GM21447 (cell line): Measurements from ENCODE around the gene GSTK1.

ENCODE experiments used
- ATAC-seq: cut with Tn5 transposase; IDR thresholded peaks from one replicate; pipeline ENCODE4 v1.9.1; 2021; ENCODE audit not compliant: unreplicated experiment

The GSTK1 gene

DNA sequence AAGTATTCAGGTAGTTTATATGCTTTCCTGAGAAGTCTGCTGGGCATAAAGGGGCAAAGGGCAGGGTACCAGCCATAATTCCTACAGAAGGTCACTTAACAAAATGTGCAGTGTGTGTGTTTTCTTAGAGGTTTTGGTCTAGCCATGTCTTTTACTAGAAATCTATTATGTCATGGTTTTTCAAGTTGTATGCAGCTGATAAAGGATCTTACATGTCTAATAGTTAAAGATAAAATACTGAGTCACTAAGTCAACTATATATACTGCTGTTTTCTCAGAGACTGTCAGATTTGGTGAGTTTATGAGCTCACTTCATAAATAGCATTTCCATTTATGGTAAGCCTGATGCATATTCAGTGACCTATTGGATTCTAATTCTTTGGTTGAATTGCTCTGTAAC, 32.6 kb downstream of the GSTK1 start:
- no peak for ATAC-seq

DNA sequence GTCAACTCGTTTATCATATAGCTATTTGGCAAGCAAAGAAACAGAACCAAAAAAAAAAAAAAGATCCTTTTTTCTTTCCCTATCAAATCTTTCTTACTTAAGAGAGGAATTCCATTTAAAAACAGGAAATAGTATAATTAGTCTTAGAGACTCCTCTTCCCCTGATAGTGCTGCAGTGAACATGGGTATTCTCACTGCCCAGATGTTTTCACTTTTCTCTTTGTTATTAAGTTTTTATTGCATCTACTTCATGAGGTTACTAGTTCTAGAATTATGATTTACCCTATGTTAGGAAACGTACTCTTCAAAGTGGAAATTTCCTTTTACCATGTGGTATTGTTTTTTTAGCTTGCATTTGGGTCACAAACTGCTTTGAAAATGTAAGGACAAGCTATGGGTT, 33.4 kb downstream of the GSTK1 start:
- no peak for ATAC-seq

DNA sequence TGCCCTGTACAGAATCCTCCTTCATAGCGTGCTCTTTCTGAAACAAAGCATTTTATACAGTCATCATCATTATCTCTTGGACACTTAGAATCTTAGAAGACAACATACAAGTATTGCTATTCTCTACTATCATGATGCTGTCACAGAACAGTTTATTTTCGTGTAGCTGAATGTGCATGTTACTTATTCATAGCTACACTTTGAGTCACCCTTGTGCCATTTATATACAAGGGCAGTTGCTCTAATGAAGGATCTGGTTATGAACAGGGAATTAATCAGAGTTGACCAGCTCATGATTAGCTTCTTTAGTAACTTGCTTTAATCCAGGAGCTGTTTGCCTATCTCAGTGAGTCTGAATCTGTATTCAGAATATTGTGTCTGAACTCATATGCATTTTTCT, 36.1 kb downstream of the GSTK1 start:
- ATAC-seq = no peak

DNA sequence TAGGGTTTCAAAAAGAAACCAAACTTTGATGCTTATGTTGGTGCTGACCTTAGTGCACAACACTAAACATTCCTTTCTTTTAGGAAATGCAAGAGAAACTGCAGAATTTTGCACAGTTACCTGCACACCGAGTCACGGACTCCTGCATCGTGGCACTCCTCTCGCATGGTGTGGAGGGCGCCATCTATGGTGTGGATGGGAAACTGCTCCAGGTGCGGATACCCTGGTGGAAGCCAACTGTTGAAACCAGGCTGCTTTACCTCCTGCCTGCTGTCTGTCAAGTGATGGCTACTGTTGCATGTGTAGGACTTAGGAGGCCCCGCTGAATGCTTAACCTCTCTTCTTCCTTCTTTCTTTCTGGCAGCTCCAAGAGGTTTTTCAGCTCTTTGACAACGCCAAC, 36.6 kb downstream of the GSTK1 start:
- ATAC-seq = peak; percentile 56

DNA sequence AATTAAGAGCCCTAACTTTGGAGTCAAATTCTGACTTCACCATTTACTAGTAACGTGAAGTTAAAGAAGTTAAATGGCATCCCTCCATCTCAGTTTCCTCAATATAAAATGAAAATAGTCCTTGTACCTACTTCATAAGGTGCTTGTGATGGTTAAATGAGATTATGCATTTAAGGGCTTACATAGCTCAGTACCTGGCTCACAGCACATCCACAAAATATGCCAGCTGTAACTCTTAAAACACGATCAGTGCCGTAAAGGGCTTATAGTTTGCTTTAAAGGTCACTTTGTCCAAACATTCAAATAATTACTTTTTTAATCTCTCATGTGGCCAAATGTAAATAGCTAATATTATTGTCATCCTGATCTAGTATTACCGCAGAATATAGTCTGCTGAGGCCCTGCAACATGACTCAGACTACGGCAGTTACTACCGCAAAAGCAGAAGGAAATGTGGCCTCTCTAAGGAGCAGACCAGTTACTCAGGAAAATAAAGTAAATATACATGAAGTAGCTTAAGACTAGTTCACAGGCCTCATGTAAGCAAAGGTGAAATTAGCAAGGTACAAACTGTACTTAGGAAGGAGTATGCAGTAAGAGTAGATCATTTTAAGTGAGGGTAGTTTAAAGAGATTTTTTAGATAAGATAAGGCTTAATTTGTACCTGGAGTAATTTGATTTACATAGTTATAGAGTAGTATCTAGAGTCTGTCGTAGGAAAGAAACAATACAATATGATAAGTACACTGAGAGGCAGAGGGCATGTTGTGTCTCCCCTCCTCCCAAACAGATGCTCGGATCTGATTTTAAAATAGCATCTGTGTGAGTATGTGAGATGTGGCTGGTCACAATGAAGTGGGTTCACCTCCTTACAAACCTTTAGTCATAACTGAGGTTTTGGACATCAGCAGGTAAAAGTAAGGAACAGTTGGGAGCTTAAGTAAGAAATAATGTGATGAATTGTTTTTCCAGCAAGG, 38.0 kb downstream of the GSTK1 start:
- ATAC-seq = no peak

DNA sequence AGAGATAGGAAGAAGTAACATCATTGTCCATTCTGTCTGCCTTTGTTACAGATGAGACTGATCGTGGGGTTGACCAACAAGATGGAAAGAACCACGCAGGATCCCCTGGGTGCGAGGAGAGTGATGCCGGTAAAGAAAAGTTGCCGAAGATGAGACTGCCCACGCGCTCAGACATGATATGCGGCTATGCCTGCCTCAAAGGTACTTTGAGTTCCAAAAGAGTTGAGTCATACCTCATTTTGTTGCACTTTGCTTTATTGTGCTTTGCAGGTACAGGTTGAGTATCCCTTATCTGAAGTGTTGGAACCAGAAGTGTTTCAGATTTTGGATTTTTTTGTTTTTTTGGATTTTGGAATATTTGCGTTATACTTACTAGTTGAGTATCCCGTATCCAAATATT, 40.5 kb downstream of the GSTK1 start:
- no peak for ATAC-seq

DNA sequence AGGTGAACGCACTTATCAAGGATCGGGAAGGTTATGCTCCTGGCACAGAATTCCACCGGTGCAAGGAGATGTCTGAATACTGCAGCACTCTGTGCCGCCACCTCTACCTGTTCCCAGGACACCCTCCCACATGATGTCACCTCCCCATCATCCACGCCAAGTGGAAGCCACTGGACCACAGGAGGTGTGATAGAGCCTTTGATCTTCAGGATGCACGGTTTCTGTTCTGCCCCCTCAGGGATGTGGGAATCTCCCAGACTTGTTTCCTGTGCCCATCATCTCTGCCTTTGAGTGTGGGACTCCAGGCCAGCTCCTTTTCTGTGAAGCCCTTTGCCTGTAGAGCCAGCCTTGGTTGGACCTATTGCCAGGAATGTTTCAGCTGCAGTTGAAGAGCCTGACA, 41.7 kb downstream of the GSTK1 start:
- no peak for ATAC-seq

DNA sequence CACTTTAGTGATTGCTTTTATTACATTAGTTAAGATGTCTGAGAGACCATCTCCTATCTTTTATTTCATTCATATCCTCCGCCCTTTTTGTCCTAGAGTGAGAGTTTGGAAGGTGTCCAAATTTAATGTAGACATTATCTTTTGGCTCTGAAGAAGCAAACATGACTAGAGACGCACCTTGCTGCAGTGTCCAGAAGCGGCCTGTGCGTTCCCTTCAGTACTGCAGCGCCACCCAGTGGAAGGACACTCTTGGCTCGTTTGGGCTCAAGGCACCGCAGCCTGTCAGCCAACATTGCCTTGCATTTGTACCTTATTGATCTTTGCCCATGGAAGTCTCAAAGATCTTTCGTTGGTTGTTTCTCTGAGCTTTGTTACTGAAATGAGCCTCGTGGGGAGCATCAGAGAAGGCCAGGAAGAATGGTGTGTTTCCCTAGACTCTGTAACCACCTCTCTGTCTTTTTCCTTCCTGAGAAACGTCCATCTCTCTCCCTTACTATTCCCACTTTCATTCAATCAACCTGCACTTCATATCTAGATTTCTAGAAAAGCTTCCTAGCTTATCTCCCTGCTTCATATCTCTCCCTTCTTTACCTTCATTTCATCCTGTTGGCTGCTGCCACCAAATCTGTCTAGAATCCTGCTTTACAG, 42.3 kb downstream of the GSTK1 start:
- ATAC-seq = no peak

DNA sequence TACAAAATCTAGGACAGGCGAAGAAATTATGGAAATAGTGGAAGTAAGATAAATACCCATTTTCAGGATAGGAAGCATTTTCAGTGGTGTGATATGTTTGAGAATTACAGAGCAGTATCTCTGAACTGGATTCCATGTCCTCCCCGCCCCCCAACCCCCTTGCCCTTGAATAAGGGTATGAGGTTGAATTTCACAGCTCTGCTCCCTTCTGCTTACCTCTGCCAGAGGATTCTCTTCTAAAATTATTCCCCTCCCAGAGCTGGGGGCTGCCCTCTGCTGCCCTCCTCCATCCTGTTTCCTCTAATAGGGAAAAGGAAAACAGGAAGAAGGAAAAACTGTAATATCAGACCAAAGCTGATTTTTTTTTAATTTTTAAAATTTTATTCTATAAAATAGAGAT, 45.4 kb downstream of the GSTK1 start:
- ATAC-seq = no peak

DNA sequence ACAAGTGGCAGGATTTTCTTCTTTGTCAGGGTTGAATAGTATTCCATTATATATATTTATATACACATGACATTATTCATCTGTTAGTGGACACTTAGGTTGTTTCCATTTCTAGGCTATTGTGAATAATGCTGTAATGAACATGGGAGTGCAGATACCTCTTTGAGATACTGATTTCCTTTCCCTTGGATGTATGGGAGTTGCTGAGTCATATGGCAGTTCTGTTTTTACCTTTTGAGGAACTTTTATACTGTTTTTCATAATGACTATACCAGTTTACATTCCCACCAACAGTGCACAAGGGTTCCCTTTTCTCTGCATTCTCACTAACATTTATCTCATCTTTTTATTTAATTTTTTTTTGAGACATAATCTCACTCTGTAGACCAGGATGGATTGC, 50.9 kb downstream of the GSTK1 start:
- no peak for ATAC-seq

DNA sequence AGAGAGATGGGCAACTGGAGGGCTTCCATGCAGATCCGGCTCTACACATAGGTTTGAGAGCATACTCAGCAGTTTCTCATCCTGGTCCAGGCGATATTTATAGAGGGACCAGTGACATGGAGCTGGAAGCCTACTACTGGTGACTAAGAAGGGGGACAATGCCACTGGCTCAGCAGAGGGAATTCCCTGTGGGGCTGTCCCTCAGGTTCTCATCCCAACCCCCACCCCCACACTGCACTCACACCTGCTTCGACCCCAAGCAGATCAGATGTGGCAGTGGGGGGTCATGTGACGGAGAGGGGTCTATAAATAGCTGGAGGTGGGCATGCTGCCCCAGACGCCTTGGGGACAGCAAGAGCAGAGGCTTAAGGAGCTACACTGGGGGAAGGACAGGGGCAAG, 52.5 kb downstream of the GSTK1 start, which contains the start of gene CLCN1:
TSS of gene CLCN1 (plus strand) at position 336 of the 400 bp plus-strand sequence. CDS start 102 bp downstream, outside the sequence.
- no peak for ATAC-seq

DNA sequence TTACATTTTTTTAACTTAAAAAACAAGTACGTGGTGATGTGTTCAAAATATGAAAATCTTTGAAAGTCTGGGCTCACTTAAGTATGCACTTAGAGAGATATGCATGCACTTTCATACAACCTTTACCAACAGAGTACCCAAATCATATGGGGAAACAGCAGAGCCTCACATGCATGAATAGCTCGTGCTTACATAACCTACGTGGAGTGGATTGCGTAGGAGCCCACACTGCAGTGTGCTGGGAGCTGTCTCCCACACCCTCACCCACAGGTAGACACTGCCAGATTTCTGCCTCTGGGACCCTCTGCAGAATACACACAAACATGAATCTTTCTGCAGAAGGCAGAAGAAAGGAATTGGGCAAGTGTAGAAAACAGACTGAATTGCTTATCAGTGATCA, 53.3 kb downstream of the GSTK1 start:
- ATAC-seq = no peak

DNA sequence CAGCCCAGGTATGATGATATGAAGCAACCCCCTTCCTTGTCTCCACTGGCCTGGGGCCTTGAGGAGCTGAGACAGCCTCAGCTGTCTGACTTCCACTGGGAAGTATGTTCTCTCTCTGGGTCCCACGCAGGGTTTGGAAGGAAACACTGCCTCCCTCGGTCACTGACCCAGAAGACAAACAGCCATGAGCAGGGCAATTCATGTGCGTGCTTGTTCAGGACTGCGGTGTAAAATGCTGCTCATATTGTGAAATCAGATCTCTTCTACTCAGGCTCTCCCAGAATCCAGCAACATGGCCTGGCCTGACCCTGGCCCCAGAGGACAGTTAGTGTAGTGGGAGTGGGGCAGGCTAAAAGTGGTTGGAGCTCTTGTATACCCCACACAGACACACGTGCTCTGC, 55.4 kb downstream of the GSTK1 start:
- no peak for ATAC-seq
